Neuronal stem cell (in vitro differentiated cells): Measurements from ENCODE around the gene CORO2B.

Experiments used
- DNase-seq: peaks from one replicate; pipeline ENCODE4 v3.0.0-alpha.2; 2013; ENCODE audit warnings: low spot score
- H2AFZ ChIP-seq: one replicate; pipeline ENCODE4 v1.6.1; 2013; ENCODE audit warnings: mild to moderate bottlenecking, low read length, inconsistent platforms
- H2AK5ac ChIP-seq: 2 replicates; pipeline ENCODE4 v1.6.1; 2013; ENCODE audit warnings: low read depth, mild to moderate bottlenecking, inconsistent platforms, low read length, moderate library complexity, mixed read lengths
- H2BK120ac ChIP-seq: 2 replicates; pipeline ENCODE4 v1.6.1; 2013; ENCODE audit warnings: low read depth, mild to moderate bottlenecking, inconsistent platforms, low read length, moderate library complexity, mixed read lengths
- H2BK12ac ChIP-seq: one replicate; pipeline ENCODE4 v1.6.1; 2013; ENCODE audit warnings: low read length, inconsistent platforms
- H2BK15ac ChIP-seq: 2 replicates; pipeline ENCODE4 v1.6.1; 2013; ENCODE audit warnings: mild to moderate bottlenecking, low read length, inconsistent platforms, mixed read lengths
- H2BK5ac ChIP-seq: one replicate; pipeline ENCODE4 v1.6.1; 2013; ENCODE audit warnings: inconsistent platforms, mild to moderate bottlenecking, low read length, moderate library complexity
- H3K14ac ChIP-seq: one replicate; pipeline ENCODE4 v1.6.1; 2013; ENCODE audit warnings: low read length, inconsistent platforms
- H3K18ac ChIP-seq: 2 replicates; pipeline ENCODE4 v1.6.1; 2013; ENCODE audit warnings: low read length, inconsistent platforms
- H3K23ac ChIP-seq: 2 replicates; pipeline ENCODE4 v1.6.1; 2013; ENCODE audit warnings: low read depth, mild to moderate bottlenecking, mixed read lengths, low read length, inconsistent platforms; ENCODE audit not compliant: poor library complexity
- H3K27ac ChIP-seq: replicated peaks from 3 replicates; pipeline ENCODE4 v1.5.1; 2013; ENCODE audit warnings: low read length, inconsistent platforms
- H3K27me3 ChIP-seq, 3 experiments: 2 replicates each; pipeline ENCODE4 v1.6.1; 2013; ENCODE audit warnings: low read length in 3 of 3, mild to moderate bottlenecking in 2 of 3, inconsistent platforms in 1 of 3, low read depth in 1 of 3, mixed read lengths in 1 of 3, moderate library complexity in 1 of 3; ENCODE audit not compliant: control insufficient read depth in 3 of 3, insufficient read depth in 3 of 3
- H3K36me3 ChIP-seq, 2 donors: replicated peaks in 1 of 2; 2 replicates each; pipeline ENCODE4 v1.6.1; 2013; ENCODE audit warnings: low read length in 2 of 2; ENCODE audit not compliant: control insufficient read depth in 2 of 2, insufficient read depth in 2 of 2
- H3K4ac ChIP-seq: 2 replicates; pipeline ENCODE4 v1.6.1; 2013; ENCODE audit warnings: inconsistent platforms, mild to moderate bottlenecking, low read length, moderate library complexity
- H3K4me1 ChIP-seq, 2 donors: 1 replicate in 1 of 2; 2 replicates in 1 of 2; pipeline ENCODE4 v1.6.1; 2013; ENCODE audit warnings: low read length in 2 of 2, low read depth in 1 of 2; ENCODE audit not compliant: control insufficient read depth in 2 of 2, insufficient read depth in 1 of 2
- H3K4me2 ChIP-seq: one replicate; pipeline ENCODE4 v1.6.1; 2013; ENCODE audit warnings: mild to moderate bottlenecking, low read length, inconsistent platforms; ENCODE audit not compliant: insufficient read depth, poor library complexity, severe bottlenecking
- H3K4me3 ChIP-seq, 2 donors: 2 replicates each; pipeline ENCODE4 v1.5.1; 2013; ENCODE audit warnings: low read length in 2 of 2, mild to moderate bottlenecking in 2 of 2, inconsistent platforms in 1 of 2, moderate library complexity in 1 of 2
- H3K79me1 ChIP-seq: one replicate; pipeline ENCODE4 v1.6.1; 2013; ENCODE audit warnings: low read depth, mild to moderate bottlenecking, inconsistent platforms, low read length, moderate library complexity
- H3K9ac ChIP-seq: one replicate; pipeline ENCODE4 v1.6.1; 2013; ENCODE audit warnings: mild to moderate bottlenecking, low read depth, low read length, inconsistent platforms; ENCODE audit not compliant: poor library complexity
- H3K9me3 ChIP-seq, 2 donors: replicated peaks in 1 of 2; 2 replicates each; pipeline versions ENCODE3 to v1.6.1; 2013; ENCODE audit warnings: low read length in 2 of 2, mild to moderate bottlenecking in 2 of 2, inconsistent platforms in 1 of 2, low read depth in 1 of 2, mixed read lengths in 1 of 2, moderate library complexity in 1 of 2; ENCODE audit not compliant: control insufficient read depth in 2 of 2, insufficient read depth in 1 of 2
- H4K8ac ChIP-seq: one replicate; pipeline ENCODE4 v1.6.1; 2013; ENCODE audit warnings: low read depth, mild to moderate bottlenecking, inconsistent platforms, low read length, moderate library complexity
- H4K91ac ChIP-seq: one replicate; pipeline ENCODE4 v1.6.1; 2013; ENCODE audit warnings: low read length, low read depth, mild to moderate bottlenecking, inconsistent platforms; ENCODE audit not compliant: poor library complexity
- WGBS, 2 donors: extraction: QIAGEN DNeasy Blood & Tissue Kit; methylation state at CpG; one replicate each; pipeline ENCODE4 v1.1.7; 2013; ENCODE audit warnings: missing lambda C conversion rate in 2 of 2, mixed read lengths in 1 of 2; ENCODE audit not compliant: insufficient read length in 2 of 2, insufficient replicate concordance in 1 of 2; ENCODE audit errors: extremely low coverage in 2 of 2; 5-methylcytosine and 5-hydroxymethylcytosine counted together

CORO2B gene

DNA sequence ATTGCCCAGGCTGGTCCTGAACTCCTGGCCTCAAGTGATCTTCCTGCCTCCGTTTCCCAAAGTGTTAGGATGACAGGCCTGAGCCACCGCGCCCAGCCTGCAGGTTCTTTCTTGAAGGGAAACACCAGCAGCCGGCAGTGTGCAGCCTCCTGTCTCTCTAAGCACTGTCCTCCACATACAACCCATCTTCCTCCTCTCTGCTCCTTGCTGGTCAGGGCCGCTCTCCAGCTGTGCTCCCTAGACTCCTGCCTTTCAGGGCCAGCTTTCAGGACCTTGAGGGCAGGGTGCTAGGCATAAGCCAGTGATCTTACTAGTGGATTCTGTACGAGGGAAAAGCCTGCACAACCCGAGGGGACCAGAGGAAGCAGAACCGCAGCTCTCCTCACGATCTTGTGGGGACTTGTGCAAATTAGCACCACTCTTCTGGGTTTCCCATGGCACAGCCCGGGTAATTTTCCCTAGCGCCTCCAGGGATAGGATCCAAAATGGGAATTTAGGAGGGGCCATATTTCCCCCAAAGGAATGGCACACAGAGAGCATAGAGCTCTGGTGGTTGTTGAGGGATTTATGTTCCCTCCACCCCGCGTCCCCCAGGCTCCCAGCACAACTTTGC lies 18.2 kb upstream of the CORO2B start:
- Histone ChIP-seq H3K14ac (no peak overlapping the region), H2BK120ac (no peak overlapping the region), H3K4me3 (no peak overlapping the region), H3K27me3 (peaks cover 0 to 29% (median 8%) of the 10 kb centered on the region in 3 experiments), H3K23ac (no peak overlapping the region), H3K9me3 (no peaks in the 10 kb centered on the region), H3K4me2 (no peak overlapping the region), H3K4ac (no peak overlapping the region), H2BK5ac (no peak overlapping the region), H3K4me1 (peaks cover 11 to 16% of the 10 kb centered on the region in 2 donors), H2BK12ac (no peak overlapping the region), H3K18ac (peak overlapping the region; percentile 72), H3K79me1 (no peaks in the 10 kb centered on the region), H4K91ac (no peak overlapping the region), H4K8ac (no peak overlapping the region), H3K9ac (no peak overlapping the region), H2AFZ (no peak overlapping the region), H3K36me3 (no peaks in the 10 kb centered on the region), H2BK15ac (no peak overlapping the region), H3K27ac (no peak overlapping the region), H2AK5ac (no peak overlapping the region)
- no peak for DNase-seq
- WGBS, 2 donors: no CpG with 5 or more reads among the region's 13 CpGs

DNA sequence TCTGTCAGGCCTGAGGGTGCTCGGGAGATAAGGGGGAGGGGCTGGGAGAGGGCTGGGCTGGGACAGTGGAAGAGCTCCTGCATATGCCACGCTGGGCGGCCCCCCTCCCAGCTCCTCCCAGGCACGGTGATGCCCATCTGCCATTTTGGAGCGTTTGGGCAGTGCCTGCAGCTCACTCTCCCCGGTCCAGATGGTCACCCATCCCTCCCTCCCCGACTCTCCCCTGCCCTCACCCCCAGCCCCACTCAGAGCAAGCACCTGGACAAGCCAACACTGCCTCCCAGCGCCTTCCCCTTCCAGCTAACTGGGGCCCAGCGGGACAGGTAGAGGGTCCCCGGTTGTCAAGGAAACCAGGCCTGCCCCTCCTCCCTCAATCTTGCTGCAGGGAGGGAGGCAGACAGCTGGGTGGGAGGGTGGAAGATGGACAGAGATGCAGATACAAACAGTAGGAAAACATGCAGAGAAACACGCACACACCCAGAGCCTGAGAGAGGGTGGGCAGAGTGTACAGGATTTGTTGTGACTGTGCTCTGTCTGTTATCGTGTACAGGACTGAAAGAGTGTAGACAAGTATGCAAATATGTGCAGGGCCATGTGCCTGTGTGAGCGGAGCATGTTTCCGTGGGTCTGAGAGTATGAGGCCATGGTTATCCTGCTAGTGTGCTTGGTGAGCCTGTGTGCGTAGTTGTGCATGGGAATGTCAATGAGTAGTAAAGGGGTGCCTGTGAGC lies 17.5 kb upstream of the CORO2B start:
- Histone ChIP-seq H2BK120ac (no peak overlapping the region), H3K36me3 (no peaks in the 10 kb centered on the region), H3K14ac (no peak overlapping the region), H3K9ac (peak overlapping the region; percentile 34), H2AK5ac (peak overlapping the region; percentile 33), H2AFZ (peak overlapping the region; percentile 0), H3K23ac (no peak overlapping the region), H3K4me1 (peaks cover 11 to 16% of the 10 kb centered on the region in 2 donors), H3K4ac (peak overlapping the region; percentile 19), H3K27me3 (peaks cover 0 to 22% (median 8%) of the 10 kb centered on the region in 3 experiments), H4K91ac (peak overlapping the region; percentile 47), H3K27ac (no peak overlapping the region), H2BK15ac (no peak overlapping the region), H3K4me3 (no peak overlapping the region), H3K79me1 (no peaks in the 10 kb centered on the region), H2BK12ac (no peak overlapping the region), H4K8ac (no peak overlapping the region), H3K18ac (no peak overlapping the region), H3K4me2 (no peak overlapping the region), H2BK5ac (no peak overlapping the region), H3K9me3 (no peaks in the 10 kb centered on the region)
- no CpG with 5 or more reads among the region's 15 CpGs for WGBS, 2 donors
- DNase-seq: no peak

DNA sequence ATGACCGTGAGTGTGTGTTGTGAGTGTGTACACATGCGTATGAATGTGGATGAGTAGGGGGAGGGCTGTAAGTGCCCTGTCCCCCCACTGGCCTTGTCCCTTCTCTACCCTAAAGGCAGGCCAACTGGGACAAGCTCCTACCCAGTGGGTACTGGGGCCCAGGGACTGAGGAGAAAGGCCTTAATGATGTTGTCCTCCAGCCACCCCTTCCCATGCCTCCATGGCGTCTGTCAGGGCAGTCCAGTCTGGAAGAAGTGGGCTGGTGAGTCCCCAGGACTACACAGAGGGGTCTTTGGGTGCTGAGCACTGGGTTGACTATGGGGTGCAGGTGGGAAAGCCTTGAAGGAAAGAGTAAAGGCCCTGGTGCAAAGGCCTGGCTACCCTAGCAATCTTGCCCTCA lies 16.9 kb upstream of the CORO2B start:
- Histone ChIP-seq H3K27ac (no peak overlapping the region), H3K9ac (no peak overlapping the region), H3K23ac (no peak overlapping the region), H2BK5ac (no peak overlapping the region), H3K4me1 (peaks cover 11 to 16% of the 10 kb centered on the region in 2 donors), H3K4ac (no peak overlapping the region), H2BK15ac (no peak overlapping the region), H3K27me3 (peaks cover 0 to 18% (median 8%) of the 10 kb centered on the region in 3 experiments), H4K8ac (no peak overlapping the region), H2AK5ac (no peak overlapping the region), H3K4me2 (no peak overlapping the region), H2AFZ (no peak overlapping the region), H3K9me3 (no peaks in the 10 kb centered on the region), H3K79me1 (no peaks in the 10 kb centered on the region), H2BK12ac (no peak overlapping the region), H3K36me3 (no peaks in the 10 kb centered on the region), H3K14ac (no peak overlapping the region), H2BK120ac (no peak overlapping the region), H3K18ac (no peak overlapping the region), H4K91ac (no peak overlapping the region), H3K4me3 (no peak overlapping the region)
- DNase-seq: no peak
- WGBS, 2 donors: no CpG with 5 or more reads among the region's 3 CpGs

DNA sequence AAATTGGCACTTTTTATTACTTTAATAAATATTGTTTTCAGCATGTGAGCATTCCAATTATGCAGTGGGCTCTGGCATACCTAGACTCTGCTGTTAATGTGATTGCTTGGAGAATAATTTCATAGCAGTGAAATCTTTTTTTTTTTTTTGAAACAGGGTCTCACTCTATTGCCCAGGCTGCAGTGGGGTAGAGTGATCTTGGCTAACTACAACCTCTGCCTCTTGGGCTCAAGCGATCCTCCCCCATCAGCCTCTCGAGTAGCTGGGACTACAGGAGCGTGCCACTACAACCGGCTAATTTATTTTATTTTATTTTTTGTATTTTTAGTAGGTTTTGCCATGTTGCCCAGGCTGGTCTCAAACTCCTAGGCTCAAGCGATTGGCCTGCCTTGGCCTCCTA lies 14.6 kb upstream of the CORO2B start:
- H4K91ac ChIP-seq: no peak overlapping the region
- no peak overlapping the region for H3K4ac ChIP-seq
- H3K4me1 ChIP-seq: peaks cover 7 to 9% of the 10 kb centered on the region in 2 donors
- H3K27me3 ChIP-seq: no peaks in the 10 kb centered on the region
- H3K4me2 ChIP-seq: no peak overlapping the region
- no peak overlapping the region for H3K27ac ChIP-seq
- H3K18ac ChIP-seq: no peak overlapping the region
- no peak overlapping the region for H2AK5ac ChIP-seq
- H2BK5ac ChIP-seq: no peak overlapping the region
- H2BK15ac ChIP-seq: no peak overlapping the region
- no peak overlapping the region for H2BK12ac ChIP-seq
- H3K9me3 ChIP-seq: no peaks in the 10 kb centered on the region
- H3K23ac ChIP-seq: no peak overlapping the region
- DNase-seq: no peak
- H3K36me3 ChIP-seq: no peaks in the 10 kb centered on the region
- H4K8ac ChIP-seq: no peak overlapping the region
- no CpG with 5 or more reads among the region's 5 CpGs for WGBS, 2 donors
- H3K79me1 ChIP-seq: no peaks in the 10 kb centered on the region
- H3K4me3 ChIP-seq: no peak overlapping the region
- no peak overlapping the region for H3K14ac ChIP-seq
- H2BK120ac ChIP-seq: no peak overlapping the region
- H3K9ac ChIP-seq: no peak overlapping the region
- H2AFZ ChIP-seq: no peak overlapping the region
